H1 (cell line): Measurements from ENCODE around the gene SHQ1. TPM values are rescaled to one million over a fixed set of nuclear protein-coding genes. Genes with fewer than 3 reads are reported as not detected.

Experiments
- CTCF ChIA-PET: fragments of 300-600 bp; sonication (Branson Sonifier 250); formaldehyde crosslinking; loops from one replicate; lab custom pipeline; 2021; ENCODE audit not compliant: partially characterized antibody; lab: Charles Lee
- POLR2A ChIA-PET: fragments of 300-600 bp; sonication (Branson Sonifier 250); formaldehyde crosslinking; loops from one replicate; lab custom pipeline; 2021; ENCODE audit warnings: inconsistent platforms; ENCODE audit not compliant: partially characterized antibody; lab: Charles Lee
- DNase-seq, 2 experiments: peaks; one replicate each; pipeline versions ENCODE4 v3.0.0 to v3.0.0-alpha.2; 2010 to 2022; ENCODE audit warnings: low spot score in 2 of 2, low read depth in 1 of 2, mixed read lengths in 1 of 2
- FAIRE-seq: peaks from 2 replicates; lab custom pipeline; 2011; peaks lifted over from hg19 to GRCh38; lab: Jason Lieb, UNC
- H2AFZ ChIP-seq: 2 replicates; pipeline ENCODE4 v1.8.1; 2012; ENCODE audit warnings: low read length, inconsistent platforms
- H2AK5ac ChIP-seq: 2 replicates; pipeline ENCODE4 v1.6.1; 2013; ENCODE audit warnings: low read depth, low read length
- H2BK120ac ChIP-seq: replicated peaks from 2 replicates; pipeline ENCODE3; 2013; ENCODE audit warnings: low read depth, low read length, inconsistent platforms
- H2BK12ac ChIP-seq: 2 replicates; pipeline ENCODE4 v1.6.1; 2013; ENCODE audit warnings: low read depth, low read length
- H2BK15ac ChIP-seq: 2 replicates; pipeline ENCODE4 v1.6.1; 2013; ENCODE audit warnings: low read length
- H2BK20ac ChIP-seq: 2 replicates; pipeline ENCODE4 v1.6.1; 2013; ENCODE audit warnings: low read length
- H2BK5ac ChIP-seq: 2 replicates; pipeline ENCODE4 v1.6.1; 2013; ENCODE audit warnings: low read depth, low read length
- H3K14ac ChIP-seq: 2 replicates; pipeline ENCODE4 v1.6.1; 2013; ENCODE audit warnings: inconsistent platforms; ENCODE audit not compliant: insufficient read length
- H3K18ac ChIP-seq: 2 replicates; pipeline ENCODE4 v1.6.1; 2013; ENCODE audit warnings: low read length; ENCODE audit errors: extremely low read depth
- H3K23ac ChIP-seq: 2 replicates; pipeline ENCODE4 v1.6.1; 2013; ENCODE audit warnings: inconsistent platforms; ENCODE audit not compliant: insufficient read length
- H3K23me2 ChIP-seq: 2 replicates; pipeline ENCODE4 v1.6.1; 2013; ENCODE audit warnings: low read depth, low read length
- H3K27ac ChIP-seq: 2 replicates; pipeline ENCODE4 v1.6.1; 2011; ENCODE audit warnings: low read depth, low read length, inconsistent platforms
- H3K27me3 ChIP-seq, 4 experiments: replicated peaks in 1 of 4; 1 replicate in 1 of 4; 2 replicates in 3 of 4; pipeline versions ENCODE4 v1.6.1 to v1.8.1; 2011 to 2013; ENCODE audit warnings: low read length in 3 of 4, mild to moderate bottlenecking in 3 of 4, inconsistent platforms in 2 of 4, mixed read lengths in 2 of 4, moderate library complexity in 1 of 4; ENCODE audit not compliant: control insufficient read depth in 3 of 4, insufficient read depth in 3 of 4; ENCODE audit errors: extremely low read depth in 1 of 4
- H3K36me3 ChIP-seq, 4 experiments: 2 replicates each; pipeline versions ENCODE4 v1.6.1 to v1.8.1; 2011 to 2013; ENCODE audit warnings: mild to moderate bottlenecking in 4 of 4, low read length in 3 of 4, moderate library complexity in 2 of 4, control low read depth in 1 of 4, inconsistent platforms in 1 of 4; ENCODE audit not compliant: insufficient read depth in 4 of 4, control insufficient read depth in 2 of 4
- H3K4ac ChIP-seq: replicated peaks from 2 replicates; pipeline ENCODE3; 2013; ENCODE audit warnings: low read length, low read depth, mixed read lengths, inconsistent platforms; ENCODE audit not compliant: insufficient read length
- H3K4me1 ChIP-seq, 4 experiments: replicated peaks in 1 of 4; 1 replicate in 1 of 4; 2 replicates in 3 of 4; pipeline versions ENCODE4 v1.6.1 to v1.8.1; 2011 to 2013; ENCODE audit warnings: low read length in 3 of 4, inconsistent platforms in 2 of 4, mixed read lengths in 1 of 4; ENCODE audit not compliant: insufficient read depth in 4 of 4, control insufficient read depth in 3 of 4
- H3K4me2 ChIP-seq, 2 experiments: 2 replicates each; pipeline versions ENCODE4 v1.6.1 to v1.8.1; 2011 to 2013; ENCODE audit warnings: low read depth in 2 of 2, low read length in 2 of 2, control low read depth in 1 of 2, inconsistent platforms in 1 of 2, mild to moderate bottlenecking in 1 of 2; ENCODE audit not compliant: insufficient read depth in 1 of 2
- H3K4me3 ChIP-seq, 4 experiments: fragments of 200-600, 300-600 bp in 1 of 4; sonication (generic), shearing (Covaris generic), sonication (Bioruptor Twin) in 1 of 4; 2 replicates each; pipeline versions ENCODE4 v1.5.1 to v1.8.1; 2011 to 2016; ENCODE audit warnings: low read length in 4 of 4, low read depth in 3 of 4, control low read depth in 2 of 4, inconsistent platforms in 2 of 4, mild to moderate bottlenecking in 2 of 4, mixed read lengths in 1 of 4, moderate library complexity in 1 of 4; ENCODE audit not compliant: insufficient read depth in 2 of 4; ENCODE audit errors: extremely low read depth in 1 of 4
- H3K56ac ChIP-seq: replicated peaks from 2 replicates; pipeline ENCODE3; 2013; ENCODE audit warnings: low read depth, mild to moderate bottlenecking, mixed read lengths, low read length, inconsistent platforms; ENCODE audit not compliant: insufficient read length
- H3K79me1 ChIP-seq: 2 replicates; pipeline ENCODE4 v1.6.1; 2013; ENCODE audit warnings: low read depth, low read length, control low read depth
- H3K79me2 ChIP-seq, 2 experiments: 2 replicates each; pipeline versions ENCODE4 v1.6.1 to v1.8.1; 2012 to 2013; ENCODE audit warnings: low read length in 2 of 2, mild to moderate bottlenecking in 2 of 2, inconsistent platforms in 1 of 2; ENCODE audit not compliant: insufficient read depth in 2 of 2, control insufficient read depth in 1 of 2
- H3K9ac ChIP-seq, 4 experiments: replicated peaks in 1 of 4; 1 replicate in 1 of 4; 2 replicates in 3 of 4; pipeline versions ENCODE4 v1.6.1 to v1.8.1; 2011 to 2013; ENCODE audit warnings: low read depth in 3 of 4, low read length in 3 of 4, control low read depth in 2 of 4, mild to moderate bottlenecking in 2 of 4, moderate library complexity in 2 of 4, inconsistent platforms in 1 of 4; ENCODE audit errors: extremely low read depth in 1 of 4
- H3K9me3 ChIP-seq, 2 experiments: 2 replicates each; pipeline versions ENCODE4 v1.6.1 to v1.8.1; 2012 to 2013; ENCODE audit warnings: mild to moderate bottlenecking in 2 of 2, moderate library complexity in 2 of 2, control low read depth in 1 of 2, inconsistent platforms in 1 of 2, low read depth in 1 of 2, low read length in 1 of 2, mixed read lengths in 1 of 2; ENCODE audit not compliant: insufficient read depth in 2 of 2
- H4K20me1 ChIP-seq, 2 experiments: replicated peaks in 1 of 2; 2 replicates each; pipeline versions ENCODE3 to v1.8.1; 2011 to 2013; ENCODE audit warnings: inconsistent platforms in 2 of 2, low read length in 2 of 2, mild to moderate bottlenecking in 1 of 2; ENCODE audit not compliant: insufficient read depth in 2 of 2, control insufficient read depth in 1 of 2
- H4K5ac ChIP-seq: 2 replicates; pipeline ENCODE4 v1.6.1; 2013; ENCODE audit warnings: low read length, low read depth, mixed read lengths, inconsistent platforms; ENCODE audit not compliant: insufficient read length
- H4K8ac ChIP-seq: 2 replicates; pipeline ENCODE4 v1.8.0; 2013; ENCODE audit warnings: mild to moderate bottlenecking, moderate library complexity, low read length, inconsistent platforms; ENCODE audit not compliant: insufficient read depth; ENCODE audit errors: extremely low read depth
- H4K91ac ChIP-seq: replicated peaks from 2 replicates; pipeline ENCODE3; 2013; ENCODE audit warnings: low read length, mixed read lengths, inconsistent platforms; ENCODE audit not compliant: insufficient read length
- BACH1 ChIP-seq: IDR thresholded peaks from 2 replicates; pipeline ENCODE4 v1.6.1; 2012; ENCODE audit warnings: low read length, improper control_type of control experiment
- CBX5 ChIP-seq: fragments of 300-800, 300-1000 bp; sonication (generic); IDR thresholded peaks from 2 replicates; pipeline ENCODE4 v1.7.1; 2016; ENCODE audit warnings: antibody characterized with exemption, low read length, low read depth
- CEBPB ChIP-seq: IDR thresholded peaks from 2 replicates; pipeline ENCODE4 v1.6.1; 2012; ENCODE audit warnings: low read depth, low read length
- CREB1 ChIP-seq: IDR thresholded peaks from 2 replicates; pipeline ENCODE4 v1.6.1; 2012; ENCODE audit warnings: inconsistent platforms
- GABPA ChIP-seq: IDR thresholded peaks from 2 replicates; pipeline ENCODE4 v1.6.1; 2011; ENCODE audit warnings: mild to moderate bottlenecking, low read length, moderate library complexity, borderline replicate concordance; ENCODE audit not compliant: insufficient read depth
- GTF2F1 ChIP-seq: IDR thresholded peaks from 2 replicates; pipeline ENCODE4 v1.6.1; 2012; ENCODE audit warnings: low read depth, low read length, improper control_type of control experiment, borderline replicate concordance
- HDAC6 ChIP-seq: IDR thresholded peaks from one replicate; pipeline ENCODE4 v1.7.1; 2012; ENCODE audit warnings: low read depth, mild to moderate bottlenecking, inconsistent platforms, low read length, moderate library complexity
- KDM4A ChIP-seq: IDR thresholded peaks from one replicate; pipeline ENCODE4 v1.7.1; 2012; ENCODE audit warnings: low read depth, mild to moderate bottlenecking, moderate library complexity, low read length, inconsistent platforms; ENCODE audit not compliant: severe bottlenecking
- SIRT6 ChIP-seq: IDR thresholded peaks from one replicate; pipeline ENCODE4 v1.7.1; 2012; ENCODE audit warnings: low read length, inconsistent platforms
- SIX5 ChIP-seq: IDR thresholded peaks from 2 replicates; pipeline ENCODE4 v1.6.1; 2011; ENCODE audit warnings: mild to moderate bottlenecking, low read depth, low read length
- TEAD4 ChIP-seq: IDR thresholded peaks from 2 replicates; pipeline ENCODE4 v1.6.1; 2012; ENCODE audit warnings: low read depth, low read length, inconsistent platforms, mixed read lengths
- WGBS, 2 experiments: shearing (Covaris generic) in 1 of 2; methylation state at CpG; one replicate each; pipeline versions ENCODE4 v1.1.6 to v1.1.7; 2013 to 2015; ENCODE audit warnings: low lambda C conversion rate in 2 of 2, mixed read lengths in 2 of 2, inconsistent platforms in 1 of 2, low coverage in 1 of 2, missing lambda C conversion rate in 1 of 2; ENCODE audit not compliant: insufficient replicate concordance in 2 of 2, insufficient coverage in 1 of 2, insufficient read length in 1 of 2; ENCODE audit errors: extremely low coverage in 1 of 2, missing lambda C conversion rate in 1 of 2; 5-methylcytosine and 5-hydroxymethylcytosine counted together
- polyA plus RNA-seq, 7 experiments: library from polyadenylated mRNA; depleted of rRNA in 3 of 7; stranded (reverse) in 5 of 7; unstranded in 2 of 7; fragments of >200 nt in 5 of 7; fragments of 200-250 nt in 2 of 7; gene quantifications; 1 replicate in 5 of 7; 2 replicates in 1 of 7; 4 replicates in 1 of 7; pipeline versions ENCODE4 v1.2.1 to v1.2.3, GENCODE V29; 2011 to 2013; ENCODE audit warnings: missing spikeins in 2 of 7, mixed read lengths in 2 of 7
- total RNA-seq: library from RNA; stranded (reverse); fragmentation: NEBNext Ultra II Directional; extraction: Animal tissue kit (Norgen Biotek cat#: 25700); gene quantifications from 2 replicates; pipeline ENCODE4 v1.2.1, GENCODE V29; 2021
- TF ChIP-seq, protein P1 (sequence below): IDR thresholded peaks from 2 replicates; pipeline ENCODE4 v1.6.1; 2012; ENCODE audit warnings: inconsistent platforms
- TF ChIP-seq, protein P2 (sequence below): IDR thresholded peaks from 2 replicates; pipeline ENCODE4 v1.6.1; 2012; ENCODE audit warnings: low read length, inconsistent platforms

The SHQ1 gene
- total and polyA plus RNA-seq, 2 of the 8 experiments (the other 6 are each of a cell fraction or from before 2014, with no cell fraction given) = 10.7 to 34.4 TPM

DNA sequence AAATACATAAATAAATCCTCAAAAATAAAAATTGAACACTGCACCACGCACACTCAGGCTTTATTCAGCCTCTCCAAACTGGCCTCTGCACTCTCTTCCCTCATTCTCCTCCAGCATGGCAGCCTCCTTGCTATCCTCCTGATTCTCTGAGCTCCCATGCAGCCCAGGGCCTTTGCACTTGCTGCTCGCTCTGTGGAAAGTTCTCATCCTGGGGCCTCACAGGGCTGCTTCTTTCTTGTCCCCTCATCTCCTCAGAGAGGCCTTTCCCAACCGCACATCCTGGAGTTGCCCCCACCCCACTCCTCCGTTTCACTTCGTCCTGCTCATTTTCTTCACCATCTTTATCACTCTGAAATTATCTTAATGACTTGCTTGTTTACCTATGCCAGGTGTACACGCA lies 123.0 kb downstream of the SHQ1 start:
- H3K23me2 ChIP-seq = no peaks in the 10 kb centered on the region; the same call in 1 of the 2 replicates
- no peak overlapping the region for H2BK5ac ChIP-seq
- no peak overlapping the region for H3K56ac ChIP-seq
- H3K79me1 ChIP-seq = no peaks in the 10 kb centered on the region
- H4K91ac ChIP-seq = no peak overlapping the region
- H3K4me3 ChIP-seq = no peak overlapping the region
- H3K14ac ChIP-seq = no peak overlapping the region
- no peak overlapping the region for H3K4me2 ChIP-seq
- H3K18ac ChIP-seq = no peak overlapping the region
- no peak overlapping the region for H3K23ac ChIP-seq
- no peak overlapping the region for H2BK12ac ChIP-seq
- no peak overlapping the region for H4K5ac ChIP-seq
- H3K4ac ChIP-seq = no peak overlapping the region
- no peak for DNase-seq
- H4K20me1 ChIP-seq = no peaks in the 10 kb centered on the region
- no peaks in the 10 kb centered on the region for H3K27me3 ChIP-seq
- H4K8ac ChIP-seq = no peak overlapping the region
- CTCF ChIA-PET = no interaction called here
- POLR2A ChIA-PET = no interaction called here
- H3K79me2 ChIP-seq = no peaks in the 10 kb centered on the region
- H2AFZ ChIP-seq = no peak overlapping the region
- peaks cover 0 to under 1% (median 0%) of the 10 kb centered on the region in 4 experiments; a peak in 1 of 7 replicates for H3K4me1 ChIP-seq
- no peak overlapping the region for H3K9ac ChIP-seq
- no peak overlapping the region for H2BK15ac ChIP-seq
- H3K9me3 ChIP-seq = no peaks in the 10 kb centered on the region
- FAIRE-seq = no peak
- no peak overlapping the region for H2AK5ac ChIP-seq
- H2BK120ac ChIP-seq = no peak overlapping the region
- no peak overlapping the region for H3K27ac ChIP-seq
- H2BK20ac ChIP-seq = no peak overlapping the region
- no peaks in the 10 kb centered on the region for H3K36me3 ChIP-seq
- WGBS, 2 experiments = 88% methylated on average over 6 of the region's 6 CpGs; no CpG with 5 or more reads in 1 of the 2 experiments
- TF ChIP-seq GTF2F1 (no peak), HDAC6 (no peak), CBX5 (no peak), BACH1 (no peak), GABPA (no peak), SIX5 (no peak), KDM4A (no peak), TEAD4 (no peak), CEBPB (no peak), CREB1 (no peak), SIRT6 (no peak)
- TF ChIP-seq, protein P1, sequence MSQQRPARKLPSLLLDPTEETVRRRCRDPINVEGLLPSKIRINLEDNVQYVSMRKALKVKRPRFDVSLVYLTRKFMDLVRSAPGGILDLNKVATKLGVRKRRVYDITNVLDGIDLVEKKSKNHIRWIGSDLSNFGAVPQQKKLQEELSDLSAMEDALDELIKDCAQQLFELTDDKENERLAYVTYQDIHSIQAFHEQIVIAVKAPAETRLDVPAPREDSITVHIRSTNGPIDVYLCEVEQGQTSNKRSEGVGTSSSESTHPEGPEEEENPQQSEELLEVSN = no peak
- TF ChIP-seq, protein P2, sequence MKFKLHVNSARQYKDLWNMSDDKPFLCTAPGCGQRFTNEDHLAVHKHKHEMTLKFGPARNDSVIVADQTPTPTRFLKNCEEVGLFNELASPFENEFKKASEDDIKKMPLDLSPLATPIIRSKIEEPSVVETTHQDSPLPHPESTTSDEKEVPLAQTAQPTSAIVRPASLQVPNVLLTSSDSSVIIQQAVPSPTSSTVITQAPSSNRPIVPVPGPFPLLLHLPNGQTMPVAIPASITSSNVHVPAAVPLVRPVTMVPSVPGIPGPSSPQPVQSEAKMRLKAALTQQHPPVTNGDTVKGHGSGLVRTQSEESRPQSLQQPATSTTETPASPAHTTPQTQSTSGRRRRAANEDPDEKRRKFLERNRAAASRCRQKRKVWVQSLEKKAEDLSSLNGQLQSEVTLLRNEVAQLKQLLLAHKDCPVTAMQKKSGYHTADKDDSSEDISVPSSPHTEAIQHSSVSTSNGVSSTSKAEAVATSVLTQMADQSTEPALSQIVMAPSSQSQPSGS = no peak
